SU-DHL-6 (cell line): ENCODE data around the gene NTM.

Experiments used
- H2AFZ ChIP-seq: fragments of 200-600 bp; sonication (generic); 2 replicates; pipeline ENCODE4 v1.6.1; 2014; ENCODE audit warnings: low read depth, mild to moderate bottlenecking, moderate library complexity, mixed read lengths, antibody characterized with exemption, low read length; ENCODE audit not compliant: severe bottlenecking
- H3F3A ChIP-seq: fragments of 200-600 bp; shearing (Covaris generic); 2 replicates; pipeline ENCODE4 v1.6.0; 2016; ENCODE audit warnings: antibody characterized with exemption, mild to moderate bottlenecking; ENCODE audit not compliant: insufficient read depth
- H3K27ac ChIP-seq: fragments of 200-600 bp; sonication (generic); 2 replicates; pipeline ENCODE4 v1.5.1; 2016; ENCODE audit warnings: low read depth, mild to moderate bottlenecking, low read length, moderate library complexity, mixed read lengths
- H3K27me3 ChIP-seq: fragments of 200-600 bp; sonication (generic), shearing (Covaris generic); 2 replicates; pipeline ENCODE4 v1.6.0; 2014; ENCODE audit warnings: mild to moderate bottlenecking, low read length
- H3K36me3 ChIP-seq: fragments of 200-600 bp; sonication (generic); 2 replicates; pipeline ENCODE4 v1.6.1; 2014; ENCODE audit warnings: mild to moderate bottlenecking, low read length, mixed read lengths
- H3K4me2 ChIP-seq: fragments of 300-600, 200-600 bp; shearing (Covaris generic), sonication (generic); 2 replicates; pipeline ENCODE4 v1.6.0; 2014; ENCODE audit warnings: low read length, low read depth, mild to moderate bottlenecking; ENCODE audit not compliant: poor library complexity, severe bottlenecking
- H3K4me3 ChIP-seq: fragments of 200-600 bp; sonication (generic); 2 replicates; pipeline ENCODE4 v1.5.1; 2014; ENCODE audit warnings: antibody characterized with exemption, low read length, mild to moderate bottlenecking, mixed read lengths; ENCODE audit not compliant: insufficient read depth, poor library complexity, severe bottlenecking
- H3K79me2 ChIP-seq: fragments of 200-600 bp; sonication (generic); 2 replicates; pipeline ENCODE4 v1.6.1; 2014; ENCODE audit warnings: mild to moderate bottlenecking, low read length, moderate library complexity; ENCODE audit not compliant: insufficient read depth
- H3K9ac ChIP-seq: fragments of 200-600 bp; sonication (generic); 2 replicates; pipeline ENCODE4 v1.7.0; 2014; ENCODE audit warnings: mild to moderate bottlenecking, low read length
- H3K9me2 ChIP-seq: fragments of 200-600 bp; sonication (generic); replicated peaks from 2 replicates; pipeline ENCODE4 v1.6.1; 2014; ENCODE audit warnings: low read length; ENCODE audit not compliant: insufficient read depth
- H3K9me3 ChIP-seq: fragments of 200-600 bp; sonication (generic); 2 replicates; pipeline ENCODE4 v1.6.1; 2014; ENCODE audit warnings: low read length, mixed read lengths; ENCODE audit not compliant: insufficient read depth
- H4K20me1 ChIP-seq: fragments of 200-600 bp; sonication (generic); 2 replicates; pipeline ENCODE4 v1.6.1; 2014; ENCODE audit warnings: low read depth, mild to moderate bottlenecking, antibody characterized with exemption, low read length, moderate library complexity, mixed read lengths
- EZH2phosphoT487 ChIP-seq: fragments of 200-600 bp; sonication (generic), shearing (Covaris generic); conservative IDR thresholded peaks from 2 replicates; pipeline ENCODE4 v1.6.1; 2018; ENCODE audit warnings: mild to moderate bottlenecking, antibody characterized with exemption, low read length, moderate library complexity, mixed read lengths
- TF ChIP-seq, protein P1 (sequence below): fragments of 200-600 bp; sonication (generic); IDR thresholded peaks from one replicate; pipeline ENCODE4 v1.5.1; 2017; ENCODE audit warnings: antibody characterized with exemption, mild to moderate bottlenecking, low read length, moderate library complexity; ENCODE audit not compliant: insufficient read depth, poor library complexity, severe bottlenecking

Gene NTM

DNA sequence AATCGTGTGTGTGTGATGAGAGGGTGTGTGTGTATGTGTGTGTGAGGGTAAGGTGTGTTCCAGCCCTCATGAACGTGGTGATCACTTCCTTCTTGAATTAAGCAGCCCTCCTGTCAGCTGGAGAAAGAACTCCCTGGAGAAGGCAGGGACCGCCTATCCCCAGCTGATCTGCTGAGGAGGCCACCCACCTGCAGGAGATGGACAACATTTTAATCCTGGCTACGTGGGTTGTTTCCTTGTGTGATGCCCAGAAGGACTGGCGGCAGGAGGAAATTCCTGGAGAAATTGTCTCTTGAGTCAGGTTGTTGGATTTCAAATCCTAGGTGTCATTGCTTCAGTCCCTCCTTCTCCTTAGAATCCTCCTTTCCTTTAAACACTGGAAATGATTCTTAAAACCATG is 878.8 kb downstream of the NTM start:
- Histone ChIP-seq H3K9me2 (no peaks in the 10 kb centered on the region), H2AFZ (no peak overlapping the region), H4K20me1 (no peaks in the 10 kb centered on the region), H3K9ac (no peak overlapping the region), H3K79me2 (no peaks in the 10 kb centered on the region), H3K4me2 (no peak overlapping the region), H3K27me3 (no peaks in the 10 kb centered on the region), H3K4me3 (no peak overlapping the region), H3K9me3 (no peaks in the 10 kb centered on the region), H3K36me3 (no peaks in the 10 kb centered on the region), H3K27ac (no peak overlapping the region), H3F3A (no peaks in the 10 kb centered on the region)
- no peak for TF ChIP-seq EZH2phosphoT487
- TF ChIP-seq, protein P1, sequence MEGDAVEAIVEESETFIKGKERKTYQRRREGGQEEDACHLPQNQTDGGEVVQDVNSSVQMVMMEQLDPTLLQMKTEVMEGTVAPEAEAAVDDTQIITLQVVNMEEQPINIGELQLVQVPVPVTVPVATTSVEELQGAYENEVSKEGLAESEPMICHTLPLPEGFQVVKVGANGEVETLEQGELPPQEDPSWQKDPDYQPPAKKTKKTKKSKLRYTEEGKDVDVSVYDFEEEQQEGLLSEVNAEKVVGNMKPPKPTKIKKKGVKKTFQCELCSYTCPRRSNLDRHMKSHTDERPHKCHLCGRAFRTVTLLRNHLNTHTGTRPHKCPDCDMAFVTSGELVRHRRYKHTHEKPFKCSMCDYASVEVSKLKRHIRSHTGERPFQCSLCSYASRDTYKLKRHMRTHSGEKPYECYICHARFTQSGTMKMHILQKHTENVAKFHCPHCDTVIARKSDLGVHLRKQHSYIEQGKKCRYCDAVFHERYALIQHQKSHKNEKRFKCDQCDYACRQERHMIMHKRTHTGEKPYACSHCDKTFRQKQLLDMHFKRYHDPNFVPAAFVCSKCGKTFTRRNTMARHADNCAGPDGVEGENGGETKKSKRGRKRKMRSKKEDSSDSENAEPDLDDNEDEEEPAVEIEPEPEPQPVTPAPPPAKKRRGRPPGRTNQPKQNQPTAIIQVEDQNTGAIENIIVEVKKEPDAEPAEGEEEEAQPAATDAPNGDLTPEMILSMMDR, result no peak

DNA sequence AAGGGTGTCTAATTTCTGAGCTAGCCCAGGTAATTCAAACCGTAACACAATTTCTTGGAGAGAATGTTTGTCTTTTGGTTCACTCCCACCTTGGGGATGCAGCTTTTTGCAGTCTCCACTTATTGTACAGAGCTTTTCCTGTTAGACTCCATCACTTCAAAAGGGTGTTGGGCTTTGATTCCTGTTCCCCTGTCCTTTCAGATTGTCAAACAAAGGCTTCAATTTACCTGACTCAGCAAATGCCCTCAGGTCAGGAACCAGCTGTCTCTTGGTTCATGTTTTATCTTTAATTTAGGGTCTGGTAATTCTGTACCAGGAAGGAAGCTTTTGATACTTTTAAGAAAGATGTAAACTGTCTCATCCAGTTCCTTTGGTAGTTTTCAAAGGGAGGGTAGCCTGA is 880.6 kb downstream of the NTM start:
- Histone ChIP-seq H3K4me3 (no peak overlapping the region), H3K36me3 (no peaks in the 10 kb centered on the region), H3K9ac (no peak overlapping the region), H3K79me2 (no peaks in the 10 kb centered on the region), H3F3A (no peaks in the 10 kb centered on the region), H3K9me2 (no peaks in the 10 kb centered on the region), H3K4me2 (no peak overlapping the region), H3K27ac (no peak overlapping the region), H2AFZ (no peak overlapping the region), H3K9me3 (no peaks in the 10 kb centered on the region), H4K20me1 (no peaks in the 10 kb centered on the region), H3K27me3 (no peaks in the 10 kb centered on the region)
- TF ChIP-seq EZH2phosphoT487, result no peak
- TF ChIP-seq, protein P1, result no peak

DNA sequence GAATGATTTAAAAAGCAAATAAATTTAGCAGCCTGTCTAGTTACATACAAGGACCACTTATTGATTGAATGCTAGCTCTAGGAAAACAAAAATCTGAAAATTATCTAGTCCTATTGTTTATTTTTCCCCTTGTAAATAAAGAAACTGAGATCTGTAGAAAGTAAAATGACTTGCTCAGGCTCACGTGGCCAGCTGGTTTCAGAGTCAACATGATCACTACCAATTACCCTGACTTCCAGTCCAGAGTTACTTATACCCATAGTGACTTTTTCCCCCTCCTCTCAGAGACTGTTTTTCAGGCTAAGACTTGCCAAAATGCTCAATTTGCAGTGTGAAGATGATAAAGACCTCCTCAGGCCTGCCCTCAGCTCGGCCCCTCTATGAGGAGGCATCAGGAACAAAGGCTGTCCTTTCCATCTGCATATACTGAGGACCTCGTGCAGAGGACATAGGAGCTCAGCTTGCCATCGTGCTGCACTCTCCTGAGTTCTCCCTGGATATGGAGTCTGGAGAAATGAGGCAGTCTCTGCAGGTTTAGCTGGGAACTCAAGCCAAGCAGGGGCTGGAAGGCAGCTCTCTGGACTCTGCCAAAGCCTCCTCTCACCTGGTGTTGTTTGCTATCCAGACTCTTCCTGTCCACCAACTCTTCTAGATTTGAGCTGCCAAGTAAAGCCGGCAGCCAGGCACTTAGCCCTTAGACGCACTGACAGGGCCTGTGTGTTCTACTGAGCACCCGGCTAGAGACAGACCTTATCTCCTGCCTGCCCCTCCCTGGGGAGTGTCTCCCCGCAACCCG is 883.3 kb downstream of the NTM start:
- Histone ChIP-seq H3K4me3 (no peak overlapping the region), H3K9me2 (no peaks in the 10 kb centered on the region), H3K79me2 (no peaks in the 10 kb centered on the region), H3K36me3 (no peaks in the 10 kb centered on the region), H3K4me2 (no peak overlapping the region), H3F3A (no peaks in the 10 kb centered on the region), H4K20me1 (no peaks in the 10 kb centered on the region), H3K9me3 (no peaks in the 10 kb centered on the region), H2AFZ (no peak overlapping the region), H3K9ac (no peak overlapping the region), H3K27ac (no peak overlapping the region), H3K27me3 (no peaks in the 10 kb centered on the region)
- TF ChIP-seq EZH2phosphoT487, result no peak
- TF ChIP-seq, protein P1, result no peak
